Middle frontal gyrus (tissue), 1 donor: ENCODE measurements around the gene PDC.

Experiments used
- DNase-seq: peaks from one replicate; pipeline ENCODE4 v3.0.0-alpha.2; 2015; ENCODE audit warnings: low spot score; ENCODE audit errors: extremely low spot score

Gene PDC

GRCh38 chr1:186461014-186461413, at the start of gene PDC:
Gene PDC (minus strand): TSS chr1:186461114. CDS start chr1:186449459, 11,655 bp downstream.
- no peak for DNase-seq

GRCh38 chr1:186503190-186503589, 42.3 kb upstream of the PDC start:
- no peak for DNase-seq

- no peak for DNase-seq
Observed at GRCh38 chr1:186502087-186502486, 41.2 kb upstream of the PDC start.

- DNase-seq: no peak
Observed at GRCh38 chr1:186500804-186501203, 39.9 kb upstream of the PDC start.

GRCh38 chr1:186499571-186499970, 38.7 kb upstream of the PDC start:
- no peak for DNase-seq

GRCh38 chr1:186498695-186499389, 37.9 kb upstream of the PDC start:
- DNase-seq: no peak

- no peak for DNase-seq
Observed at GRCh38 chr1:186498071-186498470, 37.2 kb upstream of the PDC start.

GRCh38 chr1:186497651-186498050, 36.7 kb upstream of the PDC start:
- DNase-seq: no peak

- DNase-seq: no peak
Observed at GRCh38 chr1:186496171-186496851, 35.4 kb upstream of the PDC start.

GRCh38 chr1:186494832-186495271, 33.9 kb upstream of the PDC start:
- DNase-seq: no peak

GRCh38 chr1:186492531-186493291, 31.8 kb upstream of the PDC start:
- DNase-seq: no peak

- DNase-seq: no peak
Observed at GRCh38 chr1:186491336-186491735, 30.4 kb upstream of the PDC start.

GRCh38 chr1:186487163-186487562, 26.2 kb upstream of the PDC start:
- DNase-seq: no peak

- no peak for DNase-seq
Observed at GRCh38 chr1:186486061-186486460, 25.1 kb upstream of the PDC start.

GRCh38 chr1:186483561-186483960, 22.6 kb upstream of the PDC start:
- no peak for DNase-seq

- no peak for DNase-seq
Observed at GRCh38 chr1:186482661-186483255, 21.8 kb upstream of the PDC start.

GRCh38 chr1:186481303-186481888, 20.5 kb upstream of the PDC start:
- DNase-seq: no peak

- no peak for DNase-seq
Observed at GRCh38 chr1:186479162-186479561, 18.2 kb upstream of the PDC start.

GRCh38 chr1:186476264-186477040, 15.5 kb upstream of the PDC start:
- no peak for DNase-seq

GRCh38 chr1:186474208-186474607, 13.3 kb upstream of the PDC start:
- DNase-seq: no peak

GRCh38 chr1:186473047-186473446, 12.1 kb upstream of the PDC start:
- no peak for DNase-seq
